Dedifferentiated amniotic fluid mesenchymal stem cell (primary cell): ENCODE data around the gene CYP26C1.

Experiments
- DNase-seq: peaks from one replicate; pipeline ENCODE4 v3.0.0-alpha.2; 2016; ENCODE audit errors: extremely low spot score

CYP26C1 gene

GRCh38 chr10:93115661-93116383 lies 55.2 kb downstream of the CYP26C1 start:
- no peak for DNase-seq
